ENCODE measurements around the gene ENC1.

- TF ChIP-seq CTCF (conservative IDR thresholded peaks at IDR 0.05; ENCODE audit: low read depth, low read length) (no peak), EZH2phosphoT487 (IDR thresholded peaks at IDR 0.05; ENCODE audit: borderline replicate concordance, low read length) (no peak), EZH2 (IDR thresholded peaks at IDR 0.05; ENCODE audit: low read length, unreplicated experiment) (no peak)
Measured at GRCh38 chr5:74686962-74687751, 46.6 kb upstream of the ENC1 start.
